ENCODE results near the gene GPR65.

DNA sequence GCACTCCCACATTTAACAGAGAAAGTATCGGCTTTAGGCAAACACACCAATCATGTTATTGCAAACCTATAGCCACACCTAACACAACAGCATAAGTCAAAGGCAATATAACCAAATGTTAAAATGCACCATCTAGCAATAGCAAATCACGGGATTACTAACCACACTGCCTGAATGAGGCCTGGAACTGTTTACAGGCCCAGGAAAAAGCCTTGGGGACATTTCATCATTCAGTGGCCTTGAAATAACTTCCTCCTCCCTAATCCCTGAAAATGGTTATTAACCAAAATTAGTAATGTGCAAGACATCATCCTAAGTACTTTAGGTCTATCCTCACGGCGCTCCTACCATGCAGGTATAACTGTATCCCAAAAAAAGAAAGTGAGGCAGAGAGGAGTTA lies 14.3 kb upstream of the GPR65 start:
- TF ChIP-seq, protein P1, sequence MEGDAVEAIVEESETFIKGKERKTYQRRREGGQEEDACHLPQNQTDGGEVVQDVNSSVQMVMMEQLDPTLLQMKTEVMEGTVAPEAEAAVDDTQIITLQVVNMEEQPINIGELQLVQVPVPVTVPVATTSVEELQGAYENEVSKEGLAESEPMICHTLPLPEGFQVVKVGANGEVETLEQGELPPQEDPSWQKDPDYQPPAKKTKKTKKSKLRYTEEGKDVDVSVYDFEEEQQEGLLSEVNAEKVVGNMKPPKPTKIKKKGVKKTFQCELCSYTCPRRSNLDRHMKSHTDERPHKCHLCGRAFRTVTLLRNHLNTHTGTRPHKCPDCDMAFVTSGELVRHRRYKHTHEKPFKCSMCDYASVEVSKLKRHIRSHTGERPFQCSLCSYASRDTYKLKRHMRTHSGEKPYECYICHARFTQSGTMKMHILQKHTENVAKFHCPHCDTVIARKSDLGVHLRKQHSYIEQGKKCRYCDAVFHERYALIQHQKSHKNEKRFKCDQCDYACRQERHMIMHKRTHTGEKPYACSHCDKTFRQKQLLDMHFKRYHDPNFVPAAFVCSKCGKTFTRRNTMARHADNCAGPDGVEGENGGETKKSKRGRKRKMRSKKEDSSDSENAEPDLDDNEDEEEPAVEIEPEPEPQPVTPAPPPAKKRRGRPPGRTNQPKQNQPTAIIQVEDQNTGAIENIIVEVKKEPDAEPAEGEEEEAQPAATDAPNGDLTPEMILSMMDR (IDR thresholded peaks at IDR 0.05): no peak
- no peak for TF ChIP-seq POLR2A (IDR thresholded peaks at IDR 0.05)
